Retinal pigment epithelial cell (primary cell): ENCODE results near the gene KRT12.

Experiments
- DNase-seq: peaks from one replicate; pipeline ENCODE4 v3.0.0-alpha.2; 2010; ENCODE audit warnings: low read depth
- H3K4me3 ChIP-seq: 2 replicates; pipeline ENCODE4 v1.5.1; 2011; ENCODE audit warnings: mild to moderate bottlenecking, low read length, control low read depth, moderate library complexity
- CTCF ChIP-seq: conservative IDR thresholded peaks from 2 replicates; pipeline ENCODE4 v1.5.1; 2011; ENCODE audit warnings: low read depth, low read length, control low read depth, inconsistent platforms

Gene KRT12

DNA sequence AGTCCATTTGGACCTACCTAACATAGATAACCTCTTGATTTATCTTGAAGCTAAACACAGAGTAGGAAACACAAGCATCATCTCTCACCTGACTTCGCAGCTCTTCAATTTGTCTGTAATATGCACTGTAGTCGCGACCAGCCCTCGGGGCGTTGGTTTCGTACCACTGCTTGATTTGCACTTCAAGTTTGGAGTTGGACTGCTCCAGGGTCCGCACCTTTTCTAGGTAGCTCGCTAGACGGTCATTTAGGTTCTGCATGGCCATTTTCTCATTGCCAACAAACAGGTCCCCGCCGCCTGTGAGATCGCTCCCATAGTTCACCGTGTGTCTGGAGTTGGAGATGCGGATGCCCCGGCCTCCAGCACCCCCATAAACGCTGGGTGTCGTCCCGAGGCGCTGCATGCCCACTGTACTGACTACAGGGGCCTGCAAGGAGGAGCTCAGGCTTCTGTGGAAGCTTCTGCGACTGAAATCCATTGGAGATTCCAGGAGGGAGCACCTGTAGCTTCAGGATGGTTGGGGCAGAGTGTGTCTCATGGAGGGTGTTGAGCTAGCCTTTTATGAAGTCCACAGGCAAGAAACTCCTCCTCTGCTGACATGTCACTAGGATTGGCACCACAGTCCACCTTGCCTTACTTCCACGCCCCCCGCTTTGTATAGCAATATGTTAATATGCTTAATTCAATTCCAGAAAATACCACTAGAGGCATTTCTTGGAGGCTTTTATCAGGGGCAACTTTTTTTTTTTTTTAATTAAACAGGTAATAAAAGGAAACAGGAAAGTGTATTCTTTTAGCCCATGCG is 17.9 kb upstream of the KRT12 start, which contains the start of gene KRT20:
Gene KRT20 (minus strand): TSS at position 535 of the 805 bp plus-strand sequence. CDS start 57 bp downstream, at position 478.
- no peak within 1 kb of the TSS for H3K4me3 ChIP-seq
- TF ChIP-seq CTCF = peak; percentile 20
- no peak for DNase-seq

DNA sequence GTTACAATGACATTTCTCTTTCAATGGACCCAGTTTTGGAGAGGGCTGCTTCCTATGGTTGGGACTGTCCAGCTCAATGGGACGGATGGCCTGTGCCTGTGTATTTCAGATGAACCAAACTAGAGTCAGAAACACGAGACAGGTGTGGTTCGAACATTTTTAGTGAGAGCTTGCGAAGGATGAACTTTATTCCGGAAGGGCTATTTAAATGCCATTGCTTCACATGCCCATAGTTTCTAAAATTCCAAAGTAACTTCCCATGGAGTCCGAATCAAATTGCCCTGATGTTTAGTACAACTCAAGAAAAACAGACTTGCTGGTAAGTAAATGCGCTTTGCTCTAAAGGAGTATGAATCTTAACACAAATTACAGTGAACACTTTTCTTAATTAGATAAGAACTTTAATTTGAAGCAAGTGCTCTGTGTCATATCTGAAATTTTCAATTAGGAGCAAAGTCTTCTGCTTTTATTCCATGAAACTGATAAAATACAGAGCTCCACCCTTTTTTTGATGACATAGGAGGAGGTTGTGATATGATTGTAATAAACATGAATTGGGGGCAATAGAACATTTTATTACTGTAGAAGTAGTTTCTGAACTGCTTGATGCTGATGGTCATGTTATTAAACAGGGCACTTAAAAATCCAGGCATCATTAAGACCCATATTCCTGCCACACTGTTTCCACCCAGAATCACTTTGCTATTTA is 16.8 kb upstream of the KRT12 start:
- H3K4me3 ChIP-seq = no peak overlapping the region
- TF ChIP-seq CTCF = no peak
- no peak for DNase-seq

DNA sequence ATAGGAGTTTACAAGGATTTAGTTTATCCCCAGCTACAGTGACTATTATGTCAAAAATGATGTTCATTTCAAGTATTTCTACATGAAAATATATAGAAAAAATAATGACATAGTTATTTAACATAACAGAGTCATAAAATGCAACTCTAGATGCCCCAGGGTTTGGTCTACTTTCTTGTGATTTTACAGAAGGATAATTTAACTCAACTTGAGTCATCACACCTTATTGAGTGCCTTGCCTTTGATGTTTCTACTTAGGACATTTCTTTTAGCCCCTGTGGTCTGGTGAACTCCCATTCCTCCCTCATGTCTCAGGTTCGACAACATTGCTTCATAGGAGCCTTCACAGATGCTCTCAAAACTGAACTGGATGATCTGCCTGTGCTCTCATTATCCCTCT is 16.0 kb upstream of the KRT12 start:
- H3K4me3 ChIP-seq = no peak overlapping the region
- DNase-seq = no peak
- TF ChIP-seq CTCF = no peak

- no peak overlapping the region for H3K4me3 ChIP-seq
- no peak for TF ChIP-seq CTCF
- no peak for DNase-seq
These were observed 12.0 kb upstream of the KRT12 start for GRCh38 chr17:40879026-40879425.

- no peak overlapping the region for H3K4me3 ChIP-seq
- no peak for TF ChIP-seq CTCF
- DNase-seq = no peak
These were observed 11.0 kb upstream of the KRT12 start for GRCh38 chr17:40878044-40878443.

- H3K4me3 ChIP-seq = no peak overlapping the region
- no peak for DNase-seq
- TF ChIP-seq CTCF = no peak
These were observed 6.8 kb upstream of the KRT12 start for GRCh38 chr17:40873801-40874200.
